Measurements from ENCODE around the gene NEB. TPM values are rescaled to one million over a fixed set of nuclear protein-coding genes. Genes with fewer than 3 reads are reported as not detected.
A peak's percentile ranks its signal among the peaks of the same experiment; 100 is the strongest.

The NEB gene
- total and polyA plus RNA-seq, 2 donors (not counting 1 experiment from before 2014, with no cell fraction given): 3.6 to 4.6 TPM

- DNase-seq (peak; percentile 62), ATAC-seq (ENCODE audit: low read depth) (peak; percentile 15)
- H3K27ac ChIP-seq (ENCODE audit: low read length in 2 of 2): peak overlapping the region; percentile 78 to 89
- H3K4me2 ChIP-seq (replicated peaks; ENCODE audit: low read depth, low read length, poor library complexity, severe bottlenecking): peak overlapping the region; percentile 80
- peaks cover 22 to 26% of the 10 kb centered on the region in 2 donors for H3K4me1 ChIP-seq (ENCODE audit: control insufficient read depth in 2 of 2, insufficient read depth in 2 of 2, low read length in 2 of 2)
- H3K27me3 ChIP-seq (replicated peaks in 1 of 4; ENCODE audit: control extremely low read depth in 1 of 4, control insufficient read depth in 3 of 4, insufficient read depth in 4 of 4, low read length in 3 of 4): no peaks in the 10 kb centered on the region
- no peaks in the 10 kb centered on the region for H3K9me3 Mint-ChIP-seq (ENCODE audit: insufficient read depth)
- WGBS (ENCODE audit: insufficient coverage): 83% methylated on average over 1 of the region's 4 CpGs
- H3K27me3 Mint-ChIP-seq: no peaks in the 10 kb centered on the region
- peak overlapping the region; percentile 88 for H2AFZ ChIP-seq (ENCODE audit: insufficient read depth, low read depth, low read length, poor library complexity, severe bottlenecking)
- no peaks in the 10 kb centered on the region for H4K20me1 ChIP-seq (ENCODE audit: control insufficient read depth, insufficient read depth, low read length, poor library complexity, severe bottlenecking)
- H3K4me3 ChIP-seq (ENCODE audit: control extremely low read depth in 1 of 5, extremely low read depth in 1 of 5, insufficient read depth in 1 of 5, low read depth in 2 of 5, low read length in 4 of 5): no peak overlapping the region
- peaks cover 28% of the 10 kb centered on the region for H3K4me1 Mint-ChIP-seq
- peak overlapping the region; percentile 61 for H3K9ac ChIP-seq (ENCODE audit: low read length)
- H3K27ac Mint-ChIP-seq: peak overlapping the region; percentile 93
- H3K4me3 Mint-ChIP-seq: peak overlapping the region; percentile 77
- peaks cover 0 to 15% (median 0%) of the 10 kb centered on the region in 3 donors for H3K9me3 ChIP-seq (ENCODE audit: control extremely low read depth in 1 of 3, control insufficient read depth in 2 of 3, insufficient read depth in 1 of 3, low read length in 2 of 3)
- CTCF ChIA-PET: interaction anchor here (0.6 to 2.7 kb wide), 11 partner anchors 15 to 360 kb away, joined by 3 to 17 read pairs (median 3); no protein-coding TSS in a partner anchor
- TF ChIP-seq EZH2 (IDR thresholded peaks at IDR 0.05; ENCODE audit: borderline replicate concordance, insufficient read depth, low read depth, low read length, poor library complexity, severe bottlenecking) (no peak), CTCF (IDR thresholded peaks at IDR 0.05) (no peak)
- POLR2A ChIA-PET: interaction anchor here (0.6 to 1.8 kb wide), 3 partner anchors 128 to 350 kb away, joined by 4 to 7 read pairs (median 5); partner anchors contain the start of gene ARL5A
- H3K36me3 ChIP-seq (replicated peaks in 1 of 2; ENCODE audit: control extremely low read depth in 1 of 2, control insufficient read depth in 1 of 2, extremely low read depth in 1 of 2, insufficient read depth in 2 of 2, low read length in 1 of 2): no peaks in the 10 kb centered on the region
- intact Hi-C loops (cut with micrococcal nuclease): loop anchor here (5.0 to 10.0 kb wide), 2 partner anchors 169 to 374 kb away; partner anchors contain the start of gene RBM43
- no peaks in the 10 kb centered on the region for H3K79me2 ChIP-seq (ENCODE audit: control insufficient read depth, insufficient read depth, low read length)
Observed at GRCh38 chr2:151638191-151638933, 95.9 kb downstream of the NEB start.
